K562 (cell line): ENCODE measurements around the gene LASP1NB.
A peak's percentile ranks its signal among the peaks of the same experiment; 100 is the strongest.

Experiments
- ATAC-seq: fragments of 200-7000 bp; cut with Tn5 transposase; 3 replicates; pipeline ENCODE4 v1.9.1; 2020; ENCODE audit warnings: moderate library complexity
- BruUV-seq: library from RNA; stranded (reverse); fragments of 400-500 nt; replicated peaks from 2 replicates; lab custom pipeline; 2021; lab: Mats Ljungman, UMichigan
- CTCF ChIA-PET: fragments of 300-600 bp; formaldehyde crosslinking; extraction: SDS; loops from one replicate; lab custom pipeline; 2021; ENCODE audit warnings: low intra/inter-chr PET ratio; lab: Yijun Ruan, JAX
- POLR2A ChIA-PET: fragments of 300-600, 350-650 bp; sonication (Branson Sonifier 250); formaldehyde crosslinking; extraction: SDS; loops from one replicate; lab custom pipeline; 2021; ENCODE audit warnings: antibody characterized with exemption, inconsistent platforms; lab: Yijun Ruan, JAX
- DNase-seq, 4 experiments: peaks; one replicate each; pipeline versions ENCODE4 v3.0.0 to v3.0.0-alpha.2; 2011 to 2018; ENCODE audit warnings: low spot score in 3 of 4, mixed read lengths in 3 of 4; ENCODE audit errors: extremely low read depth in 1 of 4
- FAIRE-seq: peaks from 2 replicates; lab custom pipeline; 2011; peaks lifted over from hg19 to GRCh38; lab: Jason Lieb, UNC
- H2AFZ ChIP-seq: 2 replicates; pipeline ENCODE4 v1.6.0; 2011; ENCODE audit warnings: low read depth, low read length, control low read depth, inconsistent platforms
- H3K27ac ChIP-seq: fragments of 200-600 bp; 3 replicates; pipeline ENCODE4 v1.8.0; 2011; ENCODE audit warnings: low read depth, mild to moderate bottlenecking, control low read depth, inconsistent platforms, low read length, moderate library complexity, mixed read lengths; ENCODE audit errors: extremely low read depth
- H3K27me3 ChIP-seq, 2 experiments: fragments of 300-600 bp in 1 of 2; 2 replicates in 1 of 2; 3 replicates in 1 of 2; pipeline versions ENCODE4 v1.6.0 to v1.8.0; 2011; ENCODE audit warnings: inconsistent platforms in 2 of 2, low read length in 2 of 2, mild to moderate bottlenecking in 1 of 2, mixed read lengths in 1 of 2, moderate library complexity in 1 of 2; ENCODE audit not compliant: control insufficient read depth in 2 of 2, insufficient read depth in 2 of 2
- H3K36me3 ChIP-seq: fragments of 300-600 bp; 3 replicates; pipeline ENCODE4 v1.8.0; 2011; ENCODE audit warnings: mild to moderate bottlenecking, low read length, inconsistent platforms; ENCODE audit not compliant: control insufficient read depth, insufficient read depth
- H3K4me1 ChIP-seq, 2 experiments: fragments of 200-600 bp in 1 of 2; replicated peaks in 1 of 2; 2 replicates in 1 of 2; 3 replicates in 1 of 2; pipeline versions ENCODE4 v1.5.1 to v1.8.0; 2011; ENCODE audit warnings: inconsistent platforms in 2 of 2, low read length in 2 of 2, mild to moderate bottlenecking in 1 of 2, mixed read lengths in 1 of 2, moderate library complexity in 1 of 2; ENCODE audit not compliant: control insufficient read depth in 2 of 2, insufficient read depth in 2 of 2
- H3K4me2 ChIP-seq: 2 replicates; pipeline ENCODE4 v1.6.1; 2011; ENCODE audit warnings: low read length, control low read depth, inconsistent platforms, mixed read lengths; ENCODE audit not compliant: insufficient read depth
- H3K4me3 ChIP-seq: fragments of 200-600 bp; sonication (generic), shearing (Covaris generic); 2 replicates; pipeline ENCODE4 v1.5.1; 2016; ENCODE audit warnings: control low read depth, inconsistent platforms
- H3K79me2 ChIP-seq: fragments of 200-600 bp; 3 replicates; pipeline ENCODE4 v1.8.0; 2011; ENCODE audit warnings: low read length, inconsistent platforms; ENCODE audit not compliant: control insufficient read depth, insufficient read depth
- H3K9ac ChIP-seq, 2 experiments: 2 replicates each; pipeline versions ENCODE4 v1.6.0 to v1.6.1; 2011; ENCODE audit warnings: low read depth in 2 of 2, low read length in 2 of 2, control low read depth in 1 of 2, inconsistent platforms in 1 of 2, mild to moderate bottlenecking in 1 of 2, mixed read lengths in 1 of 2; ENCODE audit not compliant: insufficient read depth in 1 of 2
- H3K9me1 ChIP-seq: one replicate; pipeline ENCODE4 v1.6.0; 2011; ENCODE audit warnings: inconsistent platforms, mild to moderate bottlenecking, low read length, moderate library complexity; ENCODE audit not compliant: control insufficient read depth, insufficient read depth
- H3K9me3 ChIP-seq: replicated peaks from 2 replicates; pipeline ENCODE4 v1.5.1; 2011; ENCODE audit warnings: low read depth, low read length, inconsistent platforms; ENCODE audit not compliant: control insufficient read depth, insufficient read depth
- H4K20me1 ChIP-seq: replicated peaks from 2 replicates; pipeline ENCODE4 v1.6.1; 2011; ENCODE audit warnings: low read length, inconsistent platforms, mixed read lengths; ENCODE audit not compliant: control insufficient read depth, insufficient read depth
- BCOR ChIP-seq: fragments of 450-650 bp; IDR thresholded peaks from 2 replicates; pipeline ENCODE4 v1.6.1; 2016
- CHD1 ChIP-seq: fragments of 200-600 bp; sonication (generic); IDR thresholded peaks from one replicate; pipeline ENCODE4 v1.6.1; 2012; ENCODE audit warnings: mild to moderate bottlenecking, moderate library complexity, low read length, inconsistent platforms
- GATA2 ChIP-seq: sonication (generic); formaldehyde crosslinking; IDR thresholded peaks from 2 replicates; pipeline ENCODE4 v1.4.0; 2020; ENCODE audit warnings: mild to moderate bottlenecking, missing genetic modification reagents
- HDAC1 ChIP-seq, 2 experiments: fragments of 450-650 bp; IDR thresholded peaks; 2 replicates each; pipeline ENCODE4 v1.6.1; 2016 to 2017; ENCODE audit warnings: inconsistent platforms in 1 of 2, mild to moderate bottlenecking in 1 of 2, moderate library complexity in 1 of 2
- KDM1A ChIP-seq, 2 experiments: fragments of 450-650 bp; IDR thresholded peaks; 2 replicates each; pipeline ENCODE4 v1.6.1; 2016; ENCODE audit warnings: mild to moderate bottlenecking in 2 of 2
- NCOA4 ChIP-seq: fragments of 450-650 bp; IDR thresholded peaks from 2 replicates; pipeline ENCODE4 v1.6.1; 2018; ENCODE audit warnings: mild to moderate bottlenecking; ENCODE audit not compliant: partially characterized antibody
- POLR2G ChIP-seq: fragments of 200-400 bp; formaldehyde crosslinking; IDR thresholded peaks from 2 replicates; pipeline ENCODE4 v1.6.1; 2017; ENCODE audit warnings: low read depth, mild to moderate bottlenecking, antibody characterized with exemption, low read length, moderate library complexity
- RBM22 ChIP-seq: fragments of 200-400 bp; formaldehyde crosslinking; IDR thresholded peaks from 2 replicates; pipeline ENCODE4 v1.6.1; 2018; ENCODE audit warnings: low read length, low read depth; ENCODE audit not compliant: poor library complexity, severe bottlenecking
- RFX1 ChIP-seq: fragments of 450-650 bp; IDR thresholded peaks from 2 replicates; pipeline ENCODE4 v1.6.1; 2016; ENCODE audit warnings: mild to moderate bottlenecking, moderate library complexity
- SMARCB1 ChIP-seq: IDR thresholded peaks from 2 replicates; pipeline ENCODE4 v1.6.1; 2011; ENCODE audit warnings: improper control_type of control experiment, low read depth; ENCODE audit not compliant: insufficient read length
- SNIP1 ChIP-seq: fragments of 450-650 bp; IDR thresholded peaks from 2 replicates; pipeline ENCODE4 v1.7.1; 2017; ENCODE audit warnings: low read depth, mild to moderate bottlenecking
- STAG1 ChIP-seq: sonication (generic); formaldehyde crosslinking; IDR thresholded peaks from 2 replicates; pipeline ENCODE4 v1.5.0; 2020; ENCODE audit warnings: missing genetic modification reagents, borderline replicate concordance
- ZNF764 ChIP-seq: fragments of 250-450 bp; sonication (Bioruptor Pico); IDR thresholded peaks from 2 replicates; pipeline ENCODE4 v1.4.0; 2020; ENCODE audit warnings: low read depth, mild to moderate bottlenecking, moderate library complexity
- WGBS: fragments of 100-300 bp; shearing (Covaris generic); methylation state at CpG from one replicate; pipeline ENCODE4 v1.1.6; 2016; ENCODE audit warnings: low coverage, mixed read lengths; ENCODE audit not compliant: insufficient coverage; ENCODE audit errors: missing lambda C conversion rate; 5-methylcytosine and 5-hydroxymethylcytosine counted together
- in situ Hi-C: fragments of 300-500 bp; cut with MboI; formaldehyde crosslinking; loops from 4 replicates; pipeline ENCODE4 v1.15.0; 2018; ENCODE audit warnings: inconsistent platforms, mixed read lengths
- intact Hi-C: fragments of 100-400 bp; cut with micrococcal nuclease; formaldehyde crosslinking; loops from 2 replicates; pipeline ENCODE4 v1.14.2; 2022
- TF ChIP-seq, protein P1 (sequence below): sonication (generic); formaldehyde crosslinking; IDR thresholded peaks from 2 replicates; pipeline ENCODE4 v1.8.0; 2022; ENCODE audit warnings: missing genetic modification reagents, mild to moderate bottlenecking, borderline replicate concordance
- TF ChIP-seq, protein P2 (sequence below): fragments of 250-450 bp; sonication (Bioruptor Pico); IDR thresholded peaks from 2 replicates; pipeline ENCODE4 v1.8.0; 2022; ENCODE audit warnings: moderate library complexity, mild to moderate bottlenecking, inconsistent platforms

LASP1NB gene

DNA sequence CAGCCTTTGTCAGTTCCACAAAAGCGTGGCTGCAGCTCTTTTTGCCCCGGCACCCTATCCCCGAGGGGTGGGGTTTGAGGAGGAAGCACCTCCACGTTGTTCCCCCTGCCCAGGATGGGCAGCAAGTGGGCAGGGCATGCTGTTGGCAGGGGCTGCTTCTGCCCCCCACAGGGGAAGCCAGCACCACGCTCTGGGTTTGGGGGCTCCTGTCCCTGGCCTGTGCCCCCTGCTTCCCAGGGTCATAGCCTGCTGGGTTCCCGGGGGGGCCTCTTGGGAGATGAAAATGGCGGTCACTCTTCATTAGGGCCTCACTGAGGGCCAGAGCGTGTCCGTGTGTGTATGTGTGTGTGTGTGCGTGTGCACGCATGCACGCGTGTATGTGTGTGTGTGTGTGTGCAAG lies 32.8 kb upstream of the LASP1NB start:
- ChIA-PET CTCF (no interaction called here), POLR2A (interaction anchor here (1.2 to 1.6 kb wide), 2 partner anchors 8 to 9 kb away, joined by 6 to 9 read pairs; no protein-coding TSS in a partner anchor)
- DNase-seq (no peak), FAIRE-seq (no peak), ATAC-seq (no peak)
- peaks cover 91% of the 10 kb centered on the region; the same call in 2 of the 3 replicates for H3K36me3 ChIP-seq
- H2AFZ ChIP-seq, result no peak overlapping the region
- H3K9me1 ChIP-seq, result peaks cover 6% of the 10 kb centered on the region
- H3K79me2 ChIP-seq, result peaks cover 4% of the 10 kb centered on the region; the same call in 2 of the 3 replicates
- no peaks in the 10 kb centered on the region for H3K27me3 ChIP-seq
- H3K4me1 ChIP-seq, result peaks cover 26 to 36% of the 10 kb centered on the region in 2 experiments
- no peak overlapping the region for H3K9ac ChIP-seq
- H3K9me3 ChIP-seq, result no peaks in the 10 kb centered on the region
- over 99% methylated on average over 9 of the region's 13 CpGs for WGBS
- BruUV-seq, result no TSS peak
- TF ChIP-seq POLR2G (peak; percentile 52), RBM22 (peak; percentile 44), GATA2 (CRISPR knock-in tag) (no peak), RFX1 (no peak)
- intact Hi-C loops, result no loop called here
- H4K20me1 ChIP-seq, result peaks cover 33% of the 10 kb centered on the region
- in situ Hi-C loops, result no loop called here
- no peak overlapping the region for H3K4me3 ChIP-seq
- H3K27ac ChIP-seq, result no peak overlapping the region
- H3K4me2 ChIP-seq, result no peak overlapping the region

DNA sequence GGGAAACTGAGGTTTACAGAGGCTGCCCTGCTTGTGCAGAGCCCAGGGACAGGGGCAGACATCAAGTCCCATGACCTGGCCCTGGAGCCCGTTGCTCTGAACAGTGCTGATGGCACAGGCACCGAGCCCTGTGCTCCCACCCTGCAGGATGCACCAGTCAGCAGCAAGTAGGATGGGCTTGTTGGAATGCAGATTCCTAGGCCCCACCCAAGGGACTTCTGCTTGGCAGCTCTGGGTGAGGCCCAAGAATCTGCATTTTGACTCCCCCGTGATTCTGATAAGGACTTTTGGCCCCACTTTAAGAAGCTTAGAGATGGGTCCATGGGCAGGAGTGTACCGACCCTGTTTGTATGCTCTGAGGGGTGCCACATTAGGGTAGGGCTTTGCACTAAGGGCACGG lies 32.3 kb upstream of the LASP1NB start:
- H4K20me1 ChIP-seq, result peaks cover 33% of the 10 kb centered on the region
- DNase-seq, result peak in 1 of 4 experiments; percentile 46
- no peak for TF ChIP-seq CHD1
- no peak for TF ChIP-seq HDAC1 (IDR thresholded peaks at IDR 0.05)
- TF ChIP-seq KDM1A (IDR thresholded peaks at IDR 0.05), result peak in 1 of 2 experiments; percentile 48; a peak in 2 of 4 replicates
- no peak for TF ChIP-seq ZNF764
- TF ChIP-seq, protein P1, sequence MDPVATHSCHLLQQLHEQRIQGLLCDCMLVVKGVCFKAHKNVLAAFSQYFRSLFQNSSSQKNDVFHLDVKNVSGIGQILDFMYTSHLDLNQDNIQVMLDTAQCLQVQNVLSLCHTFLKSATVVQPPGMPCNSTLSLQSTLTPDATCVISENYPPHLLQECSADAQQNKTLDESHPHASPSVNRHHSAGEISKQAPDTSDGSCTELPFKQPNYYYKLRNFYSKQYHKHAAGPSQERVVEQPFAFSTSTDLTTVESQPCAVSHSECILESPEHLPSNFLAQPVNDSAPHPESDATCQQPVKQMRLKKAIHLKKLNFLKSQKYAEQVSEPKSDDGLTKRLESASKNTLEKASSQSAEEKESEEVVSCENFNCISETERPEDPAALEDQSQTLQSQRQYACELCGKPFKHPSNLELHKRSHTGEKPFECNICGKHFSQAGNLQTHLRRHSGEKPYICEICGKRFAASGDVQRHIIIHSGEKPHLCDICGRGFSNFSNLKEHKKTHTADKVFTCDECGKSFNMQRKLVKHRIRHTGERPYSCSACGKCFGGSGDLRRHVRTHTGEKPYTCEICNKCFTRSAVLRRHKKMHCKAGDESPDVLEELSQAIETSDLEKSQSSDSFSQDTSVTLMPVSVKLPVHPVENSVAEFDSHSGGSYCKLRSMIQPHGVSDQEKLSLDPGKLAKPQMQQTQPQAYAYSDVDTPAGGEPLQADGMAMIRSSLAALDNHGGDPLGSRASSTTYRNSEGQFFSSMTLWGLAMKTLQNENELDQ (CRISPR knock-in tag), result no peak
- TF ChIP-seq NCOA4, result no peak
- TF ChIP-seq, protein P2, sequence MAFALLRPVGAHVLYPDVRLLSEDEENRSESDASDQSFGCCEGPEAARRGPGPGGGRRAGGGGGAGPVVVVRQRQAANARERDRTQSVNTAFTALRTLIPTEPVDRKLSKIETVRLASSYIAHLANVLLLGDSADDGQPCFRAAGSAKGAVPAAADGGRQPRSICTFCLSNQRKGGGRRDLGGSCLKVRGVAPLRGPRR (CRISPR knock-in tag), result no peak
- TF ChIP-seq BCOR, result peak; percentile 69
- no peak for TF ChIP-seq STAG1
- TF ChIP-seq SNIP1, result no peak
- TF ChIP-seq SMARCB1, result no peak

More for the DNA sequence above, 32.3 kb upstream of the LASP1NB start:
- ChIA-PET POLR2A (interaction anchor here (0.5 to 2.0 kb wide), 8 partner anchors 8 to 98 kb away, joined by 3 to 17 read pairs (median 4); partner anchors contain the start of gene LASP1), CTCF (no interaction called here)
- Histone ChIP-seq H3K9me1 (peaks cover 6% of the 10 kb centered on the region), H3K36me3 (peaks cover 91% of the 10 kb centered on the region; the same call in 2 of the 3 replicates), H3K9me3 (no peaks in the 10 kb centered on the region), H3K27me3 (no peaks in the 10 kb centered on the region), H3K4me2 (no peak overlapping the region), H3K4me3 (no peak overlapping the region), H3K27ac (no peak overlapping the region), H3K79me2 (peaks cover 9% of the 10 kb centered on the region; the same call in 2 of the 3 replicates), H3K4me1 (peaks cover 31 to 39% of the 10 kb centered on the region in 2 experiments), H3K9ac (peak overlapping the region in 1 of 2 experiments; percentile 80; a peak in 1 of 4 replicates), H2AFZ (no peak overlapping the region)
- BruUV-seq, result no TSS peak
- no peak for FAIRE-seq
- WGBS, result 59% methylated on average over 5 of the region's 5 CpGs
- intact Hi-C loops (no loop called here), in situ Hi-C loops (no loop called here)
- ATAC-seq, result peak; percentile 9; the same call in 1 of the 3 replicates
